ENCODE results near the gene PLEKHG4.

The PLEKHG4 gene

DNA sequence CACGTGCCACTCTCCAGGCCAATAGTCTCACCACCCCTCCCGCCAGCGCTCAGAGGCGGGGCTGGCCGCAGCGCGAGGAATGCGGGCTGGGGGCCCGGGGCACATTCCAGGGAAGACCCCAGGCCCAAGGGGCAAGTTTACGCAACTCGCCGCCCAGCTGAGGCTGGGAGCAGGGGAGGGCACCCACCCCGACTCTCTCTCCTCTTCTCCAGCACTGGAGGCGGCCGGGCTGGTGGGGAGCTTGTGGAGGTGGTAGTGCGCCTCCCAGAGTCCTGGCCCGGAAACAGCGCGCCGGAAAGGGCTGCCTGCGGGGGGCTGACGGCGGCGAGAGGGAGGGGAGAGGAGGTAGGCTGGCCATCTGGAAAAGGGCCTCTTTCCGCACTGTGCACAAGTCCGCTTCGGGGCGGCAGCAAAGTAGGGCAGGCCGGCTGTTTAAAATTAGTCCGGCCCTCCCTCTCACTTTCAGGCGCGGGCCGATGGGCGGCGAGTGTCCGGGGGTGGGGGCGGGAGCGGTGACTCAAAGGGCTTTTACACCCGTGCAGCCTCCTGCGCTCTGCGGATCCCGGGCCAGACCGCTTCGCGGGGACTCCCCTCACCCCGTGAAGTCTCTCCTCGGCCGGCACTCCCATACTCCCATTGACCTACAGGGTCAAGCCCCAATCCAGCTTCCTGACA is 33.1 kb upstream of the PLEKHG4 start:
- DNase-seq, result peak in 2 of 3 experiments; percentile 63 to 65

DNA sequence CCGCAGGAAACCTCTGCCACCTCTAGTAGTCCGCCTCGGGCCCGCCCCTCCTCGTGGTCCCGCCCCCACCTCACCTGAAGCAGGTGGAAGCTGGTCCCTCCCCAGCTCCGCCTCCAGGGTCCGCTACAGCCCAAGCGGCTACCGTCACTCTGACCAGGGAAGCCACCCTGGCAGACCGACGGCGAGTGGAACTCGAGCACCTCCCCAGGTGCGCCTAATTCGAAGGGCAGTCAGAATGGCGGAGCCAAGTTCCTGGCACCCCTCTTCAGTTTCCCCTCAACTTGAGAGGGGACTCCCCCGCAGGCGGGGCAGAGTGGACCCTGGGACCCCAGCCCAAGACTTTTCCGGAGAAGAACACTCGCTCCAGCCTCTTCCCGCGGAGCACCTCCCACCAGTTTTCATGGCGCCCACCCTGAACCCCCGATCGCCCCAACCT is 32.6 kb upstream of the PLEKHG4 start:
- peak; percentile 67 to 79 (median 74) for DNase-seq

- DNase-seq, result peak; percentile 85 to 92 (median 86)
These were observed 31.9 kb upstream of the PLEKHG4 start, which contains the start of gene FHOD1 for GRCh38 chr16:67247192-67248072. Gene FHOD1, minus strand, starts transcription at chr16:67247481. Its CDS starts 71 bp downstream, at chr16:67247410.

DNA sequence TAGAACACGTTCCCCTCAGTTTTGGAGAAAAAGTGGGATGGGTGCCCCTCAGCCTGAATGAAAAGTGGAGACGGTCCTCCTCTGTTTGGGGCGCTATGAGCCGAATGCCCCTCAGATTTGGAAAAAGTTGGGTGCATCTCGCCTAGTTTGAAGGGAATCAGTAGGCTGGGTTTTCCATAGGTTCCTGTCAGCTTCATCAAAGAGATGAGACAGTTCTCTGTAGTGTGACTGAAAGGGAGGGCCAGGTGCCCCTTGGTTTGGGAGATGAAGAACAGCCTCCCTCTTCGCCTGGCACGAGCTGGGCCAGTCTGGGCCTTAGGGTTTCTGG is 31.3 kb upstream of the PLEKHG4 start:
- DNase-seq, result no peak

- peak in 2 of 3 experiments; percentile 24 to 33 for DNase-seq
These were observed 30.7 kb upstream of the PLEKHG4 start, which contains the start of gene SLC9A5 for GRCh38 chr16:67248401-67249177. Gene SLC9A5, plus strand, starts transcription at chr16:67248979. Its CDS starts 36 bp downstream, at chr16:67249015.

DNA sequence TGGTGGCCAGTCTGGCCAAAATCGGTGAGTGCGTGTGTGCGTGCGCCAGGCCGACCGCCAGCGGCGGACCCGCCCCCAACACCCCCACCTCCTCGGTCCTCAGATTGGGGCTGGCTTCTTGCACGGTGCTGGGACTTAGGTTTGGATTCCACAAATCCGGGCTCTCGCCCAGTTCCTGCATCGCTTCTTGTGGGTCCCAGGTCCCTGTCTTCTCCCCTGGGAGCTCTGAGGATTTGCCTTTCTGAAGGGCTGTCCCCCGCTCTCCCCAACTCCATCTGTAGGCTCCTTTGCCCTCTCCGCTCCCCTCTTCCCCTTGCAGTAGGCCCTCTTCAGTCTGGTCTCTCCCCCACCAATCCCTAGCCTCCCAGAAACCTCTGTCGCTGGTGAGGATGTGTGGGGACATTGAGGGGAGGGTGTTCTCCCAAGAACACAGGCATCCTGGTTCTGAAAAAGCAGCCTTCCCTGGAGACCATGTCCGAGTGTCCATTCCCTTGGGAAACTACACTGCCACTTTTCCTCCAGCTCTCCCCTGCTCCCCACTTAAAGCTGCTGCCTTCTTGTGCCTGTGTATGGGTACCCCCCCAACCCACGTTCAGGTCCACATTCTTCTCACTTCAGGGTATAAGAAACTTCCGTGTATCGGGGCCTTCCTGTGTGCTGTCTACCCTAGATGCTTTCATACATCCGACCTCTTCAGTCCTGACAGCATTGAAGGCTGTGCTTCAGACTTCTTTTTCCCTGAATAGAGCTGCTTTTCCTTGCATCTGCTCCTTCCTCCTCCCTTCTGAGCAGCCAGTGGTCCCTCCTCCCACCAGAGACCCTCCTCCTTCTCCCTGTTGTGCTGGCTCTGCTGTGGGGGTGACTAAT is 29.9 kb upstream of the PLEKHG4 start:
- DNase-seq, result peak in 1 of 3 experiments; percentile 29

GRCh38 chr16:67250045-67250327 is 29.3 kb upstream of the PLEKHG4 start:
- no peak for DNase-seq

- DNase-seq, result no peak
These were observed 26.5 kb upstream of the PLEKHG4 start for GRCh38 chr16:67252609-67253497.

DNA sequence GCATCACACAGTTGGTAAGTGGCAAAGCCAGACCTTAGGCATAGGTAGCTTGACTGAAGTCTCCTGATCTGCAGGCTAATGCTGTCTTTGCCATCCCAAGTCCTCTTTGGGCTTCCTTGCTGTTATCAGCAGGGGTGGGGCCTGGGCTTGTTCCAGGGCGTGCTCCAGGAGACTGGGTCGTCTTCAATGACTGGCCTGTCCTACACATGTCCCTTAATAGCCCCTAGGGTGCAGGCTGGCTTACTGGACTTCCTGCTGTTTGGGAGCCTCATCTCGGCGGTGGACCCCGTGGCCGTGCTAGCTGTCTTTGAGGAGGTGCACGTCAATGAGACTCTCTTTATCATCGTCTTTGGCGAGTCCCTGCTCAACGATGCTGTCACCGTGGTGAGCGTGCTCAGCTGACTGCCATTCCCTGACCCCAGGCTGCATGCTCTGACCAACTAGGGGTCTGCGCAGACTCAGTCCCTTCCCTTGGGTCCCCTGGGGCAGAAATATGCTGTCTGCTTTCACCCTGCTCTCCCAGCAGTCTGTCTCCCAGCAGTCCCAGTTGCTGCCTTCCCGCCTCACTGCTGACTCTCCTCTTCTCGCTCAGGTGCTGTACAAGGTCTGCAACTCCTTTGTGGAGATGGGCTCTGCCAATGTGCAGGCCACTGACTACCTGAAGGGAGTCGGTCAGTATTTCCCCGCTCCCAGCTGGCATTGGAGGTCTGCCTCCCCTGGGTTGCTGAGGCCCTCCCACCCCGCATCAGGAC is 24.4 kb upstream of the PLEKHG4 start:
- no peak for DNase-seq

DNA sequence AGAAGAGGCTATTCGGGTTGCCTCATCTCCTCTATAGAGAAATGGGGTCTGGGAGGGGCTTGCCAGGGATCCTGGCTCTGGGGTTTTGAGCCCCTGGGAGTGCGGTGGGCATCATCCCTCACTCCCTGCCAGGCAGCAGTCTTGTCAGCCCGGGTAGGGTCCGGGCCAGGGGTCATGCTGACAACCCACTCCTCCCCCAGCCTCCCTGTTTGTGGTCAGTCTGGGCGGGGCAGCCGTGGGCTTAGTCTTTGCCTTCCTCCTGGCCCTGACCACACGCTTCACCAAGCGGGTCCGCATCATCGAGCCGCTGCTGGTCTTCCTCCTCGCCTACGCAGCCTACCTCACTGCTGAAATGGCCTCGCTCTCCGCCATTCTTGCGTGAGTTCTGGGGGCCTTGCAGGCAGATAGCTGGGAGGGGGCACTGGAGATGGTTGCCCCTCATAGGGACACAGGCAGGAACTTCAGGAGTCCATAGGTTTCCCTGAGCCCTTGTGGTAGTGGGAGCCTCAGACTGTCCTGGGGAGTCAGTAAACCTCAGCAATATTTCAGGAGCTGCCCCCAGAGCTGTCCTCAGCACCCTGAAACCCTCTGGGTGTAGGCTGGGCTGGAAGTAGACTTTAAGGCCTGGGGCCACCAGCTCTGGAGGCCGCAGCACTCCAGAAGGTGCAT is 23.6 kb upstream of the PLEKHG4 start:
- no peak for DNase-seq

DNA sequence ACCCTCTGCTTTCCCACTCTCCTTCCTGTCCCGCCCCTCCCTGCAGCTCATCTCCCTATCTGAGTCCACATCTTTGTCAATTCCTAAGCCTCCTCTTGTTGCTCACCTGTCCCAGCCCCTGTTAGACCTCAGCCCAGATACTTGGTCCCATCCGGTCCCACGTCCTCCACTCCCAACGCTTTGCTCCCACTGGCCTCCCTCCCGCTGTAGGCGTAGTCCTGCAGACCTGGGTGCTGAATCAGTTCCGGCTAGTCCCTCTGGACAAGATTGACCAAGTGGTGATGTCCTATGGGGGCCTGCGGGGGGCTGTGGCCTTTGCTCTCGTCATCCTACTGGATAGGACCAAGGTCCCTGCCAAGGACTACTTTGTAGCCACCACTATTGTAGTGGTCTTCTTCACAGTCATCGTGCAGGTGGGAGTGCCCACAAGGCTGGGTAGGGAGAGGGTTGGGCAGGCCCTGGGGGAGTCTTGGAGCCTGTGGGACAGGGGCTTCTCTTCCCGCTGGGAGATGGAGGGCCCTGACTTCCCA is 22.6 kb upstream of the PLEKHG4 start:
- no peak for DNase-seq

DNA sequence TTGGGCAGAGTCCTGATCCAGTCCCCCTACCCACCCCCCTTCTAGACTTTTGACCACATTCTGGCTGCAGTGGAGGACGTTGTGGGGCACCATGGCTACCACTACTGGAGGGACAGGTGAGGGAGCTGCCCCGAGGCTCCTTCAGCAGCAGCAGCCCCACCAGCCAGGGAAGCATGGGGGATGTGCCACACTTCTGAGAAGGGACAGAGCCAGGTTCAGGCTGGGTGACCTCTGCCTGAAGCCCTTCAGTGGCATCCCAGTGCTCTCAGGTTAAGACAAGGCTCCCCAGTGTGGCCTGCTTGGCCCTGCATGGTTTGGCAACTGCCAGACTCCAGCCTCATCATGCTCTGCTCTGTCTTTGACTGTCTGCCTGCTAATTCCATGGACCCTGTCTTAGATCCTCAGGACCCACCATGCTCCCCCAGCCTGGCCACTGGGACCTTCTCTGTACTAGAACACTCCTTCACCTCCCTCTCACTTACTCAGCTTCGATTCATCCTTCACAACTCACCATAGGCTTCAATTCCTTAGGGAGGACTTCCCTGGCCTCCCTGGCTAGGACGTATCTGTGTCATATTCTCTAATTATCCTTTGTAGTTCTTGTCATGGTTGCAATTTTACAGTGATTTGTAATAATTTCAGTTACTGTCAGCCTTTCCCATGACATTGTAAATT is 21.7 kb upstream of the PLEKHG4 start:
- no peak for DNase-seq

DNA sequence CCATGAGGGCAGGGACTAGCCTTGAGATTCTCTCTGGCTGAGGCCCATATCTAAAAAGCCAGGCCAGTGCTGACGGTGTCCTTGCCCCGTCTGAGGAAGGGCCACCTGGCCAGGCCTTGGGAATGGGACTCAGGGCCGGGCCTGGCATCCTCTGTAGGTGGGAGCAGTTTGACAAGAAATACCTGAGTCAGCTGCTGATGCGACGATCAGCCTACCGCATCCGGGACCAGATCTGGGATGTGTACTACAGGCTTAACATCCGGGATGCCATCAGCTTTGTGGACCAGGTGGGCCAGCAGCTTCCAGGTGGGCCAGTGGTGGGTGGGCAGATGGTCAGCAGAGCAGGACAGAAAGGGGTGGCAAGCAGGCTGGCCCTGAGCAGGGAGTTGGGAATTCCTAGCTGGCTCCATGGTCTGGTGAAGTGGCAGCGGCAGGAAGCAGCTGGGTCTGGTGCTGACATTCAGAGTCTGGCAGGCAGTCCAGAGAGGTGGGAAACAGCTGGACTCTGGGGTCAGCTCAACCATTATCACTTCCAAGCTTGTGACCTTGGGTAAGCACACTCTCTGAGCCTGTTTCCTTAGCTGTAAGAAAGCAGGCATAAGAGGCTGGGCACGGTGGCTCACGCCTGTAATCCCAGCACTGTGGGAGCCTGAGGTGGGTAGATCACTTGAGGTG is 21.0 kb upstream of the PLEKHG4 start:
- DNase-seq, result no peak

DNA sequence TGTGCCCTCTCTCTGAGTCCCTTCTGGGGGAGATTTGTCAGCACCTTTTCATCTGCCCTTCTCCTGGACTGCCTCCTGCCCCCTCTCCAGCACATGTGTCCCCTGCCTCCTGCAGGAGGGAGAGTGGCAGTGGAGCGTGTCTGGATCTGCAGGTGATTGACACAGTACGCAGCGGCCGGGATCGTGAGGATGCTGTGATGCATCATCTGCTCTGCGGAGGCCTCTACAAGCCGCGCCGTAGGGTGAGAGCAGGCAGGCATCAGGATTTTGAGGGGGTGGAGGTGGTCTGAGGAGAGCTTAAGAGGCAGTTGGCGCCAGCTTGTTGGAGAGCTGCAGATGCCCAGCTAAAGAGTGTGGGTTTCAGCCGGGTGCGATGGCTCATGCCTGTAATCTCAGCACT is 19.6 kb upstream of the PLEKHG4 start:
- DNase-seq, result peak; percentile 7 to 35 (median 35)

DNA sequence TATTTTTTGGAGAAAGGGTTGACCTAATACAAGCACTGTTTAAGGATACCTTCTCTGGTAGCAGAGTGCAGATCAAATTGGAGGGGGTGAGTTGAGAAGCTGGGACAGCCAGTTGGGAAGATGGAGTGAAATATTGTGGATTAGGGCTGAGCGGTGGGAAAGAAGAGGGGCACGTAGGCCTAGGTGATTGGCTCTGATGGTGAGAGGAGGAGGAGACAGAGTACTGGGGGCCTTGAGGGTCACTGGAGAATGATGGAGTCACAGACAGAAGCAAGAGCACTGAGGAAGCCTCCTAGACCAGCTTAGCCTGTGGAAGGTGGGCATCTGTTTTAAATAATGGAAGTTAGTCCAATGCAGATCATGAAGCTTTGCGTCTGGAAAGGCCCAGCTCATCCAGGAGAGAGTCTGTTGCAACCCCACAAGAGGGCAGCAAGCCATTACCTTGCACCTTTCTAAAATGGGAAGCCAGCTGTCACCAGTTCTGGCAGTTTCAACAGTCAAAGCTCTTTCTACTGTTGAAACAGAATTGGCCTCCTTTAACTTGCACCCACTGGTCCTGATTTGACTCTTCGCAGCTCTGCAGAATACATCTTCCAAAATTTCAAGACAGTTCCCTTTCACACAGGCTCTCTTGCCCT is 18.8 kb upstream of the PLEKHG4 start:
- DNase-seq, result peak; percentile 13 to 52 (median 28)

- no peak for DNase-seq
These were observed 16.1 kb upstream of the PLEKHG4 start for GRCh38 chr16:67263201-67263600.

GRCh38 chr16:67264277-67264676 is 15.1 kb upstream of the PLEKHG4 start:
- no peak for DNase-seq

GRCh38 chr16:67264866-67265265 is 14.5 kb upstream of the PLEKHG4 start:
- DNase-seq, result no peak

Data from NCI-H1417 (cell line).